HG03045 (cell line): Measurements from ENCODE around the gene PDPK1.
"Not testable (repeated sequence)": the region's sequence is repeated elsewhere in the genome, so short reads cannot be mapped to it uniquely, and the experiment has no call there.

Experiments
- ATAC-seq: cut with Tn5 transposase; IDR thresholded peaks from one replicate; pipeline ENCODE4 v1.9.1; 2021; ENCODE audit warnings: mild to moderate bottlenecking, moderate library complexity; ENCODE audit not compliant: unreplicated experiment

The PDPK1 gene

DNA sequence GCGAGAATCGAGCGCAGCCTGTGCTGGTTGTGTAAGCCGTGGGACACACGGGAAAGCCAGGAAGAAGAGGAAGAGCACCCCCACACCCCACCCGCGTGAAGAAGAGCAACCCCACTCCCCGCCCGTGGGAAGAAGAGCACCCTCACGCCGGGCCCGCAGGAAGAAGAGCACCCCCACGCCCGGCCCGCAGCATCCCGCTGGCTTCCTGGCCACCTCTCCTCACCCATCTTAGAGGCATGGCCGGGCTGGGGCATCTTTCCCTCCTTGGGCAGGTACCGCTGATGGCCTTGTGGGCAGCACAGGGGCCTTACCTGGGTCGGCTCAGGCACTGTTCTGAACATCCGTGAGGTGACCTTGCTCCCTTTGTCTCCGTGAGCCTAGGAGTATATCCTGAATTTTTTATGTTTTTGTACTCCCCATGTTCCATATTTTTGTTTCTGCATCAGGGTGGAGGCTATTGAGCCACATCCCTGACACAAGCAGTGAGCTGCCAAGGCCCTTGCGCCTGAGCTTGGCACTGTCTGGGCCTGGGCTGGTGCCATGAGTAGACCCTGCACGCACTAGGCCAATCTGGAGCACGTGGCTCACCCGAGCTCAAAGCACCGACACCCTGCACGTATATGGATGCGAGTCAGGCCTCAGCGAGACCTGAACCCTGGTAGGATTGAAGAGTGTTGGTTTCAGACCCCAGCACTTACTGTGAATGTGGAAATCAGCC lies 73.1 kb downstream of the PDPK1 start:
- no peak for ATAC-seq

GRCh38 chr16:2611499-2611862 lies 73.7 kb downstream of the PDPK1 start:
- no peak for ATAC-seq

- ATAC-seq: not testable (repeated sequence)
Observed at GRCh38 chr16:2611877-2612276, 74.1 kb downstream of the PDPK1 start.

GRCh38 chr16:2613251-2613650 lies 75.4 kb downstream of the PDPK1 start:
- not testable (repeated sequence) for ATAC-seq

DNA sequence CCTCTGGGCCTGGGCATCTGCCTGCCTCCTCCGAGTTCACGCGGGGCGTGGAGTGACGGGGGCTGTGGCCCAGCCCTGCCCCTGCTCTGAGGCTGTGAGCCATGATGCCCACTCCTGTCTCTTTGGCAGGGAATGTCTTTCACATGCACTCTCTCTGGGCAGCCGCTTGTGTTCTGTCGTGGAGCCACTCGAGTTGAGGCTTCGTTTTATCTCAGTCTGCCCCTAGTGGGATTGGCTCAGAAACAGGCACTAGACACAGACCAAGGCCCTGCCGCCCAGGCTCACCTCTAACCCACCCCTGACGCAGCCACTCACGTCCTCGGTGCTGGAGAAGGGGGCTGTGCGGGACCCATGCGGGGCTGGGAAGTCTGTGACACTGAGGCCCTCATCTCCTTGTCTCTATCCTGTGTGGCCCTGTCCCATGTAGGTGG lies 77.0 kb downstream of the PDPK1 start:
- no peak for ATAC-seq

DNA sequence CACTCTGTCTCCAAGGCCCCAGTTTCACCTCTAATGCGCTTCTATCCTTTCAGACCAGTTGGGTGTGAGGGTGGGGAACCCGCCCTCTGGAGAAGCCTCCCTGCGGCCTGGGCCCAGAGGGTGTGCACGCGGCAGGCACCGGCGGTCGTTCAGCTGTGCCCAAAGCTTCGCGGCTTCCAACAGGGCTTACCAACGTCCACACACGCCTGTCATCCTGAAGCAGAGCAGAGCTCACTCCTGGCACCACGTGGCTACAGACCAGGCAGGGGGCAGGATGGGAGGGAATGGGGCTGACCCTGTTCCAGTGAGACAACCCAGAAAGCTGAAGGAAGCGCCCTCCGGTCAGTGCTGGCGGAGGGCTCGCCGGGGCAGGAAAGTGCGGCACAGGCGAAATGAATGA lies 81.1 kb downstream of the PDPK1 start:
- not testable (repeated sequence) for ATAC-seq

DNA sequence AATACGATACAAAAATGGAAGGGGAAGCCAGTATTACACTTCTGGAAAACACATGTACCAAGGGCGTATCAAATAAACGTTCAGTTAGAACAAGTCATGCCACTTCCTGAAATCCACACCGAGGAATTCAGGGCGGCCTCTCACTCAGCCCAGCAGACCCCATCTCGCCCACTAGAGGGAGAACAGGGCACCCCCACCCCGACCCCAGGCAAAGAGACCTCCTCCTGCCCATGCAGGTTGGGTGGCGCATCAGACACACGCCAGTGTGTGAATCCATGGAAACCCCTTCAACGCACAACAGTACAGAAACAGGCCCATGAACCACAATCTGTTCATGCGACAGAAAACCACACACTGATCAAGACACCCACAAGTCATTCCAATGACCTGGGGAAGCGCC lies 81.8 kb downstream of the PDPK1 start:
- not testable (repeated sequence) for ATAC-seq

- not testable (repeated sequence) for ATAC-seq
Observed at GRCh38 chr16:2620870-2621269, 83.0 kb downstream of the PDPK1 start.

DNA sequence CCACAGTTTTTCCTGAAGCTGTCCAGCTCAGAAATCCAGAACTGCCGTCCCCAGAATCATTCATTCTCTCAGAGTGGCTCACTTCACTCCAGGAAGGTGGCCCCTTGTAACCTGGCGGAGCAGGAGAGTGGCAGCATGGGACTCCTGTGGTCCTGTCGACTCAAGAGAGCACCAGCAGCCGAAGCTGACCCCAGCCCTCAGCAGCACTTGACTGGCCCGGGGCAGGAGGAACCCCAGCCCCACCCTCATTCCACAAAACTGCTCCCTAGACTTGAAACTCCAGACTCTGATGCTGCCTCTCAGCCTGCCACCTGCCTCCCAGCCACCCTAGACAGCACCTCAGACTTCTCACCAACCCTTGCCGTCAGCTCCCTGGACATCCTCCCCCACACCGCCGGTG lies 83.6 kb downstream of the PDPK1 start:
- not testable (repeated sequence) for ATAC-seq

GRCh38 chr16:2627075-2627474 lies 89.3 kb downstream of the PDPK1 start:
- not testable (repeated sequence) for ATAC-seq

DNA sequence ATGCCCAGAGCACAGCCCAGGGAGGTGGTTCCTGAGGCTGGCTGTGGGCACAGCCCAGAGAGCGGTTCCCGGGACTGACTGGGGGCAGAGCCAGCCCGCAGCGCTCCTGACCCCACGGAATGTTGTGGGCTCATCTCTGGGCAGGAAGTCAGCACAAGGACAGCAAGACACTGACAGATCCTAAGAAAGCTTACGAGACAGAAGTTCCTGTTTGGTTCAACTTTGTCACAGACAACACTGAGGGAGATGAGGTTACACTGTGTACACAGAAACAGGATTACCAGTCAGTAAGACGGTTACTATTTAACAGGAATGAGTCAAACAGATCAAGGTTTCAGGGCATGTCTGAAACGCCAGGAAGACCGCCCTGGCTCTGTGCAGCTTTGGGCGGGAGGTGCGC lies 93.4 kb downstream of the PDPK1 start:
- ATAC-seq: not testable (repeated sequence)

DNA sequence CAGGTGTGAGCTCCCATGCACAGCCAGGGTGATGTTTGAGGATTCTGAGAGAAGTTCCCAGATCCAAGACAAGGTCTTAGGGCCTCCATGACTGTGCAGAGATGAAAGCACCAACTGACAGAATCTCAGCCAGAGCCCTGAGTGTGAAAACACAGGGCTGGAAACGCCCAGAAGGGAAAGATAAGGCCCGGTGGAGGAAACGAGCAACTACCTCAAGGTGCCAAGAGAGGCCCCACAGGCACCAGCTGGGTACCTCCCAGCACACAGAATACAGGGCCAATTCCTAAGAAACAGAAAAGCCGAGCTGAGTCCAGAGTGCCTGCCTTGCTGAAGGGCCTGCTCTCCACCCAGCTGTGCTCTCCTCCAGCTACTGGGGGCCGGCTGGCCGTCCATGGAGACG lies 94.5 kb downstream of the PDPK1 start:
- ATAC-seq: not testable (repeated sequence)

DNA sequence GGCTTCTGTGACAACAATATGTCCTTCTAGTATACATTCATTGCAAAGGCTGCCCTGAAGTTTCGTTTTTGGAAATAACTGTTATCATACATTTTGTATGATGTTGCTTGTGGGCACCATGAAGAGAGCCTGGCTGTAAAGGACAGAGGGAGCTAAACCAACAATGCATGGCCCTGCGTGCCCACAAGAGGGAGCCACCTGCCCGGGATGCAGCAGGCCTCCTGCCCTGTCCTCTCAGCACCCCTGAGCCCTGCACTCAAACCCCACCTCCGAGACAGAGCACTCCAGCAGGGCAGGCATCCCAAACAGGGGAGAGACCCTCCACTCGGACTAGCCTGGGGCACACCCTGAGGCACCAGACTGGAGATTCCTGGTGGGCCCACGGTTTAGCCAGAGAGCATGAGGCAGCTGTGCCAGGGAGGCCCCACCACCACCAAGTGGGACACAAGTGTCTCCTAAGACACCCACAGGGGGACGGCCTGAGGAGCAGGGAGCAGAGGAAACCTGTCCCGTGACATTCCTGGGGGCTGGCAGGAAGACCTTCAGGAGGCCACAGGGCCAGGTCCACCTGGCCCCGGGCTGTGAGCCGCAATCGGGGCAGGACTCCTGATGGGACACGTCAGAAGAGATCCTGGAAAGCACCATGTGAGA lies 101.4 kb downstream of the PDPK1 start:
- not testable (repeated sequence) for ATAC-seq

- not testable (repeated sequence) for ATAC-seq
Observed at GRCh38 chr16:2639722-2640072, 101.9 kb downstream of the PDPK1 start.

- ATAC-seq: not testable (repeated sequence)
Observed at GRCh38 chr16:2642561-2642960, 104.7 kb downstream of the PDPK1 start.

DNA sequence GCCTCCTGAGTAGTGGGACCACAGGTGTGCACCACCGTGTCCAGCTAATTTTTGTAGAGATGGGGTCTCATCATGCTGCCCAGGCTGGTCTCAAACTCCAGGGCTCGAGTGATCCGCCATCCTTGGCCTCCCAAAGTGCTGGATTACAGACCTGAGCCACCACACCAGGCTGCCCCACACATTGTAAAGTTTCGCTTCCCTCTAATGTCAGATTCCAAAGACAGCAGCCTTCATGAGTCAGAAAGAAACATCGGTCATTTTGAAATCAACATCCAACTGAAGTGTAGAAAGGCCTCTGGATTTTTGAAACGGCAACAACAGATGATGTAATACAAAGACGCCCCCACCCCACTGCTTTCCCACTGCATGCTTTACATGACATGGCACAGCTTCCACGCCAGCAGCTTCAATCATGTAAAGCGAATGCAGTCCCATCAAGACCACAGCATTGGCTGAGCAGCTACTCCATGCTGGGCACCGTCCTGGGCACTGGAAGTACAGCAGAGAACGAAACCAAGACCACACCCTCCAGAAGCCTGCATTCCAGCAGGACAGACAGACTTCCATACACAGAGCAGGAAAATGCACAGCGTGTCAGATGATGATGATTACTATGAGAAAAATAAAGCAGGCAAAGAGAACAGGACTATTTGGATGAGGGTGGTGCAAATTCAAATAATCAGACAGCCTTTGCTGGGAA lies 107.1 kb downstream of the PDPK1 start:
- ATAC-seq: not testable (repeated sequence)

- ATAC-seq: not testable (repeated sequence)
Observed at GRCh38 chr16:2651268-2651871, 113.5 kb downstream of the PDPK1 start.
